Measurements from ENCODE around the gene ABCA13.

GRCh38 chr7:48665353-48666135, 494.3 kb downstream of the ABCA13 start:
- TF ChIP-seq CTCF (conservative IDR thresholded peaks at IDR 0.05) (no peak), ZFX (IDR thresholded peaks at IDR 0.05) (no peak)
